Endodermal cell (in vitro differentiated cells): ENCODE results near the gene PSMB9. TPM values are rescaled to one million over a fixed set of nuclear protein-coding genes. Genes with fewer than 3 reads are reported as not detected.
"Not testable (repeated sequence)": the region's sequence is repeated elsewhere in the genome, so short reads cannot be mapped to it uniquely, and the experiment has no call there.

Experiments used
- DNase-seq: peaks from one replicate; pipeline ENCODE4 v3.0.0-alpha.2; 2017
- H3K27ac ChIP-seq: 2 replicates; pipeline ENCODE4 v1.5.1; 2013; ENCODE audit warnings: mild to moderate bottlenecking, low read depth, low read length, moderate library complexity
- H3K27me3 ChIP-seq: 2 replicates; pipeline ENCODE4 v1.6.1; 2013; ENCODE audit warnings: mild to moderate bottlenecking, low read length, moderate library complexity; ENCODE audit not compliant: insufficient read depth, control insufficient read depth, poor library complexity, severe bottlenecking
- H3K36me3 ChIP-seq: 2 replicates; pipeline ENCODE4 v1.7.0; 2013; ENCODE audit warnings: mild to moderate bottlenecking, low read length, moderate library complexity; ENCODE audit not compliant: control insufficient read depth, insufficient read depth
- H3K4me1 ChIP-seq: one replicate; pipeline ENCODE4 v1.7.0; 2013; ENCODE audit warnings: low read length; ENCODE audit not compliant: control insufficient read depth, insufficient read depth
- H3K4me3 ChIP-seq: 2 replicates; pipeline ENCODE4 v1.5.1; 2013; ENCODE audit warnings: mild to moderate bottlenecking, low read length, moderate library complexity
- H3K9ac ChIP-seq: 2 replicates; pipeline ENCODE4 v1.6.1; 2013; ENCODE audit warnings: mild to moderate bottlenecking, low read length, moderate library complexity; ENCODE audit not compliant: poor library complexity, severe bottlenecking; ENCODE audit errors: extremely low read depth
- H3K9me3 ChIP-seq: 2 replicates; pipeline ENCODE4 v1.6.1; 2013; ENCODE audit warnings: mild to moderate bottlenecking, low read length, moderate library complexity; ENCODE audit not compliant: control insufficient read depth
- H3K27ac Mint-ChIP-seq: 2 replicates; pipeline ENCODE4 v1.8.0; 2020; ENCODE audit warnings: mixed read lengths
- H3K27me3 Mint-ChIP-seq: 2 replicates; pipeline ENCODE4 v1.8.0; 2021; ENCODE audit warnings: mild to moderate bottlenecking, mixed read lengths; ENCODE audit not compliant: insufficient read depth
- H3K36me3 Mint-ChIP-seq: 2 replicates; pipeline ENCODE4 v1.8.0; 2020; ENCODE audit warnings: low read depth, mixed read lengths
- H3K4me1 Mint-ChIP-seq: 2 replicates; pipeline ENCODE4 v1.8.0; 2020; ENCODE audit warnings: mixed read lengths
- H3K4me3 Mint-ChIP-seq: 2 replicates; pipeline ENCODE4 v1.8.0; 2020; ENCODE audit warnings: mild to moderate bottlenecking, moderate library complexity, mixed read lengths
- H3K9me3 Mint-ChIP-seq: 2 replicates; pipeline ENCODE4 v1.8.0; 2020; ENCODE audit warnings: mild to moderate bottlenecking, mixed read lengths
- CTCF ChIP-seq: fragments of 200-600 bp; sonication (generic); conservative IDR thresholded peaks from 2 replicates; pipeline ENCODE4 v1.5.0; 2021; ENCODE audit warnings: antibody characterized with exemption, mild to moderate bottlenecking
- WGBS, 2 experiments: methylation state at CpG; one replicate each; pipeline versions ENCODE4 v1.1.5 to v1.1.7; 2013; ENCODE audit warnings: missing lambda C conversion rate in 2 of 2, mixed read lengths in 1 of 2; ENCODE audit not compliant: insufficient coverage in 1 of 2, insufficient read length in 1 of 2; 5-methylcytosine and 5-hydroxymethylcytosine counted together
- total RNA-seq, 2 donors: library from RNA; stranded (reverse); fragmentation: NEBNext Ultra II Directional in 1 of 2; extraction: Animal tissue kit (Norgen Biotek cat#: 25700) in 1 of 2; gene quantifications; 2 replicates in 1 of 2; 3 replicates in 1 of 2; pipeline ENCODE4 v1.2.1, GENCODE V29; 2021

The PSMB9 gene
- total RNA-seq, 2 donors from 2014 or later, result not detected

- Histone ChIP-seq H3K9me3 (no peaks in the 10 kb centered on the region), H3K4me3 (no peak overlapping the region), H3K9ac (no peak overlapping the region), H3K36me3 (no peaks in the 10 kb centered on the region), H3K27ac (no peak overlapping the region), H3K27me3 (peaks cover 22% of the 10 kb centered on the region), H3K4me1 (no peaks in the 10 kb centered on the region)
- WGBS, 2 experiments, result 90% methylated on average over 2 of the region's 2 CpGs; no CpG with 5 or more reads in 1 of the 2 experiments
- Mint-ChIP-seq H3K9me3 (peaks cover 5% of the 10 kb centered on the region), H3K27ac (no peak overlapping the region), H3K4me1 (no peaks in the 10 kb centered on the region), H3K36me3 (no peaks in the 10 kb centered on the region), H3K27me3 (peaks cover 28% of the 10 kb centered on the region), H3K4me3 (no peak overlapping the region)
- DNase-seq, result no peak
- TF ChIP-seq CTCF, result no peak
Observed at GRCh38 chr6:32876603-32877002, 22.6 kb downstream of the PSMB9 start.

- Mint-ChIP-seq H3K4me3 (no peak overlapping the region), H3K36me3 (no peaks in the 10 kb centered on the region), H3K4me1 (no peaks in the 10 kb centered on the region), H3K9me3 (no peaks in the 10 kb centered on the region), H3K27me3 (peaks cover 26% of the 10 kb centered on the region), H3K27ac (no peak overlapping the region)
- no peak overlapping the region for H3K9ac ChIP-seq
- 93 to 95% methylated on average over 26 to 35 of the region's 35 CpGs for WGBS, 2 experiments
- H3K27ac ChIP-seq, result no peak overlapping the region
- DNase-seq, result no peak
- H3K4me1 ChIP-seq, result no peaks in the 10 kb centered on the region
- H3K4me3 ChIP-seq, result no peak overlapping the region
- no peaks in the 10 kb centered on the region for H3K9me3 ChIP-seq
- peaks cover 19% of the 10 kb centered on the region for H3K27me3 ChIP-seq
- no peaks in the 10 kb centered on the region for H3K36me3 ChIP-seq
- TF ChIP-seq CTCF, result no peak
Observed at GRCh38 chr6:32879691-32880090, 25.7 kb downstream of the PSMB9 start.

- not testable (repeated sequence) for H3K4me3 Mint-ChIP-seq, H3K4me1 ChIP-seq, H3K27ac Mint-ChIP-seq, H3K36me3 ChIP-seq, H3K9me3 Mint-ChIP-seq, H3K36me3 Mint-ChIP-seq, H3K9ac ChIP-seq, H3K4me3 ChIP-seq, H3K9me3 ChIP-seq, H3K4me1 Mint-ChIP-seq, DNase-seq, H3K27ac ChIP-seq
- WGBS, 2 experiments, result 72 to 80% methylated on average over 2 to 3 of the region's 3 CpGs
- peaks cover 21% of the 10 kb centered on the region for H3K27me3 Mint-ChIP-seq
- H3K27me3 ChIP-seq, result peaks cover 10% of the 10 kb centered on the region
Observed at GRCh38 chr6:32880962-32881361, 27.0 kb downstream of the PSMB9 start.

GRCh38 chr6:32882879-32883250, 28.9 kb downstream of the PSMB9 start:
- no peak overlapping the region for H3K4me3 Mint-ChIP-seq
- no peak for TF ChIP-seq CTCF
- H3K27ac Mint-ChIP-seq, result no peak overlapping the region
- Histone ChIP-seq H3K36me3 (no peaks in the 10 kb centered on the region), H3K27ac (no peak overlapping the region), H3K4me1 (no peaks in the 10 kb centered on the region), H3K9ac (no peak overlapping the region), H3K4me3 (no peak overlapping the region), H3K9me3 (no peaks in the 10 kb centered on the region), H3K27me3 (no peaks in the 10 kb centered on the region)
- H3K9me3 Mint-ChIP-seq, result no peaks in the 10 kb centered on the region
- no peaks in the 10 kb centered on the region for H3K36me3 Mint-ChIP-seq
- H3K27me3 Mint-ChIP-seq, result peaks cover 11% of the 10 kb centered on the region
- 61 to 100% methylated on average over 1 of the region's 1 CpG for whole genome bisulfite sequencing, 2 experiments
- no peaks in the 10 kb centered on the region for H3K4me1 Mint-ChIP-seq
- DNase-seq, result no peak
